Measurements from ENCODE around the gene PHACTR1.

- no peak for TF ChIP-seq CTCF (IDR thresholded peaks at IDR 0.05)
- no peak for TF ChIP-seq POLR2A (IDR thresholded peaks at IDR 0.05)
Measured at GRCh38 chr6:12785301-12785700, 68.7 kb downstream of the PHACTR1 start.
